ENCODE measurements around the gene RMDN3. TPM values are rescaled to one million over a fixed set of nuclear protein-coding genes. Genes with fewer than 3 reads are reported as not detected.

The RMDN3 gene
- total RNA-seq, 4 donors from 2014 or later: 26.7 to 41.1 (median 39.1) TPM

DNA sequence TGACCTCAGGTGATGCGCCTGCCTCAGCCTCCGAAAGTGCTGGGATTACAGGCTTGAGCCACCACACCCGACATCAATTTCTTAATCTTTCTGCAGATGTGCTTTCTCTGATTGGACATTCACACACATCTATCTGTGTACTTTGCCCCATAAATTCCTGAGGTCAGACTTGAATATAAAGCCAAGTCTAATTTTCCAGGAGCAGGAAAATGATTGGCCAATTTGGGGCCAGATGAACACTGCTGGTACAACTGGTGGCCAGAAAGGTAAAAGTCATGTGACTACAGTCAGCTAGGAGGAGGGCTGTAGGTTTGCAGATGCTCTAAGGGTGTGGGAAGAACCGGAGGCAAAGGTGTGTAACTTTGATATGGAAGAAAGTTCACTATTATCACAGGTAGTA is 63.3 kb downstream of the RMDN3 start:
- no peak overlapping the region for H3K4me3 ChIP-seq
- H3K4me1 ChIP-seq: peaks cover 0 to 21% (median 14%) of the 10 kb centered on the region in 4 donors
- no peak for TF ChIP-seq EP300 (IDR thresholded peaks at IDR 0.05)
- H3K27me3 ChIP-seq: no peaks in the 10 kb centered on the region
- no peaks in the 10 kb centered on the region for H3K9me3 ChIP-seq
- no peak for DNase-seq (ENCODE audit: low spot score in 2 of 2)
- no peak overlapping the region for H3K27ac ChIP-seq
- WGBS, 2 donors: 83 to 85% methylated on average over 4 of the region's 4 CpGs
- peaks cover 0 to 18% (median 0%) of the 10 kb centered on the region in 3 donors for H3K36me3 ChIP-seq

DNA sequence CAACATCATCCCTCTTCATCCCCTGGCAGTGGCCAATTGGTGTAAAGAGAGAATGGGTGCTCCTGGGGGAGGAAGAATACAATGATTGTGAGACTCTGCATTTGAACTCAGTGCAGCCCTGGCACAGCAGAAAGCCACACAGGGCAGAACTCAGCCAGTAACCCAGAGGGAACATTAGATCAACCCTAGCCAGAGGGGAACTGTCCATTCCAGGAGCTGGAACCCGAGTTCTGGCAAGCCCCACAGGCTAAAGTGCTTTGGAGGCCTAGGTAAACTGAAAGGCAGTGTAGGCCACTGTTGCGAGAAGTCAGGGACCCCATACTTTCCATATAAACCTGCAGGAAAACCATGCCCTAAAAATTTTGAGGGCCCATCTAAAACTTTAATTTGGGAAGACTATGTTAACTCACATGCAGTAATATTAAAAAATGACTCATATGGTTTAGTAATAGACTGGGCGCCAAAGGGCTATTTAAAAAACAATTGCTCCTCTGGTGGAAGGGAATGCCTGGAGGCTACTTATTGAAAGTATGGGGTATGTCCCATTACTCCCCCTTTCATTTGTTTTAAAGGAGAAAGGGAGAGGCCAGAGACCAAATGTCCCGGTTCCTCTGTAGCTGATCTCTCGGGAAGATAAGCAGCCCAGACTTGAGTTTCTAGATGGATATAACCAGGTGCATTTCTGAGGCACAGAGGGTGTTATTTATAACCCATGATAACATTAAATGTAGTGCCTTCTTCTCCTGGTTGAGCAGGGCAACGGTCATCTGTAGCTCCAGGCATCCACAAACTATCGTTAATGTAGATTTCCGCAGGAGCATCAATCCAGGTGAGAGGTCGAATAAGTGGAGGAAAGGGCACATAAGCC is 65.9 kb downstream of the RMDN3 start:
- Histone ChIP-seq H3K36me3 (peaks cover 0 to 18% (median 0%) of the 10 kb centered on the region in 3 donors), H3K27me3 (no peaks in the 10 kb centered on the region), H3K4me3 (no peak overlapping the region), H3K27ac (no peak overlapping the region), H3K4me1 (peaks cover 0 to 10% (median 8%) of the 10 kb centered on the region in 4 donors), H3K9me3 (no peaks in the 10 kb centered on the region)
- 79 to 83% methylated on average over 9 of the region's 9 CpGs for WGBS, 2 donors
- TF ChIP-seq EP300 (IDR thresholded peaks at IDR 0.05) (no peak), POLR2A (IDR thresholded peaks at IDR 0.05) (no peak)
- TF ChIP-seq, protein P1, sequence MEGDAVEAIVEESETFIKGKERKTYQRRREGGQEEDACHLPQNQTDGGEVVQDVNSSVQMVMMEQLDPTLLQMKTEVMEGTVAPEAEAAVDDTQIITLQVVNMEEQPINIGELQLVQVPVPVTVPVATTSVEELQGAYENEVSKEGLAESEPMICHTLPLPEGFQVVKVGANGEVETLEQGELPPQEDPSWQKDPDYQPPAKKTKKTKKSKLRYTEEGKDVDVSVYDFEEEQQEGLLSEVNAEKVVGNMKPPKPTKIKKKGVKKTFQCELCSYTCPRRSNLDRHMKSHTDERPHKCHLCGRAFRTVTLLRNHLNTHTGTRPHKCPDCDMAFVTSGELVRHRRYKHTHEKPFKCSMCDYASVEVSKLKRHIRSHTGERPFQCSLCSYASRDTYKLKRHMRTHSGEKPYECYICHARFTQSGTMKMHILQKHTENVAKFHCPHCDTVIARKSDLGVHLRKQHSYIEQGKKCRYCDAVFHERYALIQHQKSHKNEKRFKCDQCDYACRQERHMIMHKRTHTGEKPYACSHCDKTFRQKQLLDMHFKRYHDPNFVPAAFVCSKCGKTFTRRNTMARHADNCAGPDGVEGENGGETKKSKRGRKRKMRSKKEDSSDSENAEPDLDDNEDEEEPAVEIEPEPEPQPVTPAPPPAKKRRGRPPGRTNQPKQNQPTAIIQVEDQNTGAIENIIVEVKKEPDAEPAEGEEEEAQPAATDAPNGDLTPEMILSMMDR (IDR thresholded peaks at IDR 0.05): no peak
- DNase-seq (ENCODE audit: low spot score in 2 of 2): no peak

Small RNAs within 50 kb of the gene (small RNA-seq; reads per million reads assigned to genes)
- not detected for gene SUMO2P15

Other genes starting within 250 kb of the RMDN3 start
- 10 to 100 TPM; 21.6 to 43.9 (median 33.0) TPM for gene CCDC32, start 190.2 kb downstream of the RMDN3 start, total RNA-seq
- 10 to 100 TPM in 1 of 4 donors, 1 to 10 TPM in 3; 4.3 to 11.4 (median 8.3) TPM for gene RPUSD2, start 186.0 kb downstream of the RMDN3 start, total RNA-seq
- gene KNL1, start 161.0 kb downstream of the RMDN3 start, total RNA-seq: 1 to 10 TPM in 2 of 4 donors, under 1 TPM in 2; under 0.01 to 1.3 (median 0.99) TPM
- gene RAD51, start 60.1 kb downstream of the RMDN3 start, total RNA-seq: under 1 TPM in 2 of 4 donors, not detected in 2; 0.42 to 0.59 TPM
- gene GCHFR, start 8.8 kb upstream of the RMDN3 start, total RNA-seq: 10 to 100 TPM; 24.5 to 49.4 (median 44.1) TPM
- under 1 TPM in 1 of 4 donors, not detected in 3; 0.59 TPM for gene C15orf62, start 14.7 kb upstream of the RMDN3 start, total RNA-seq
- 10 to 100 TPM; 19.0 to 48.5 (median 34.2) TPM for gene ZFYVE19, start 51.8 kb upstream of the RMDN3 start, total RNA-seq
- gene DNAJC17, start 52.2 kb upstream of the RMDN3 start, total RNA-seq: 10 to 100 TPM; 23.9 to 61.5 (median 36.3) TPM
- gene PPP1R14D, start 73.5 kb upstream of the RMDN3 start, total RNA-seq: not detected
- gene SPINT1, start 88.8 kb upstream of the RMDN3 start, total RNA-seq: 10 to 100 TPM in 1 of 4 donors, 1 to 10 TPM in 3; 1.1 to 12.0 (median 4.2) TPM
- under 1 TPM in 2 of 4 donors, not detected in 2; 0.39 to 0.60 TPM for gene RHOV, start 119.0 kb upstream of the RMDN3 start, total RNA-seq
- gene VPS18, start 139.2 kb upstream of the RMDN3 start, total RNA-seq: 10 to 100 TPM; 22.2 to 29.2 (median 25.2) TPM
- gene DLL4, start 174.1 kb upstream of the RMDN3 start, total RNA-seq: 10 to 100 TPM in 1 of 4 donors, 1 to 10 TPM in 3; 4.2 to 11.2 (median 7.1) TPM
- 1 to 10 TPM in 1 of 4 donors, not detected in 3; 2.7 TPM for gene CHAC1, start 198.2 kb upstream of the RMDN3 start, total RNA-seq